ENCODE data around the gene CDC16.

DNA sequence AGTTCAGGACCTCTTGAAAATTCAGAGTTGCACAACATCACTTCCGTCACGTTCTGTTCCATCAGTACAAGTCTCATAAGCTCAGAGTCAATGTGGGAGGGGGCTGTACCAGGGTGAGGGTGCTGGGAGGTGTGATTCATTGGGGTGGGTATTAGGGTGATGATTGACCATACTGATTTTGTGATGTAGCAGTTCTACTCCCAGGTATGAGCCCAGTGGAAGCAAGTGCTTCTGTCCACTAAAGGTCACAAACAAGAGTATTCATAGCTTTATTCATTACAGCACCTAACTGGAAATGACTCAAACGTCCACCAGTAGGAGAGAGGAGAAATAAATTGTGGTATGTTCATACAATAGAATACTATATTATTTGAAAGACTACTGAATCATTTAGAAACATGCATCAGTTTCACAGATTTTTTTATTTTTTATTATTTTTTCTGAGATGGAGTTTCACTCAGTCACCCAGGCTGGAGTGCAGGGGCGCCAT is 34.6 kb downstream of the CDC16 start:
- TF ChIP-seq POLR2AphosphoS5 (IDR thresholded peaks at IDR 0.05; ENCODE audit: low read depth, low read length) (no peak), POLR2A (IDR thresholded peaks at IDR 0.05; ENCODE audit: low read depth, low read length) (no peak)

Data from GM12892 (cell line).